Right lobe of liver (tissue), 6 donors: ENCODE data around the gene CHN1. TPM values are rescaled to one million over a fixed set of nuclear protein-coding genes. Genes with fewer than 3 reads are reported as not detected.

Experiments
- ATAC-seq, 4 donors: fragments of 200-7000 bp; cut with Tn5 transposase; one replicate each; pipeline ENCODE4 v1.9.1; 2020; ENCODE audit warnings: mild to moderate bottlenecking in 4 of 4, moderate library complexity in 4 of 4
- DNase-seq, 3 donors: peaks; one replicate each; pipeline ENCODE4 v3.0.0-alpha.2; 2020
- H3K27ac ChIP-seq, 3 donors: fragments of 200-600 bp; one replicate each; pipeline ENCODE4 v1.8.0; 2022
- H3K27me3 ChIP-seq, 2 donors: fragments of 200-600 bp; one replicate each; pipeline ENCODE4 v1.8.0; 2022
- H3K36me3 ChIP-seq, 4 donors: fragments of 200-600 bp; sonication (generic) in 1 of 4; one replicate each; pipeline versions ENCODE4 v1.5.1 to v1.8.0; 2017 to 2022; ENCODE audit warnings: control low read depth in 1 of 4
- H3K4me1 ChIP-seq, 4 donors: fragments of 200-600 bp; sonication (generic) in 1 of 4; one replicate each; pipeline versions ENCODE4 v1.5.1 to v1.8.0; 2017 to 2022; ENCODE audit warnings: control low read depth in 1 of 4
- H3K4me3 ChIP-seq, 3 donors: fragments of 200-600 bp; one replicate each; pipeline ENCODE4 v1.8.0; 2022
- H3K9me3 ChIP-seq, 4 donors: fragments of 200-600 bp; sonication (generic) in 1 of 4; one replicate each; pipeline versions ENCODE4 v1.5.1 to v1.8.0; 2017 to 2022; ENCODE audit warnings: control low read depth in 1 of 4
- POLR2A ChIP-seq: fragments of 450-650 bp; IDR thresholded peaks from one replicate; pipeline ENCODE4 v1.6.1; 2017; ENCODE audit warnings: antibody characterized with exemption, mild to moderate bottlenecking
- WGBS: methylation state at CpG from one replicate; pipeline ENCODE4 v1.1.6; 2018; ENCODE audit warnings: low coverage, low lambda C conversion rate; ENCODE audit not compliant: insufficient coverage; ENCODE audit errors: missing lambda C conversion rate; 5-methylcytosine and 5-hydroxymethylcytosine counted together
- intact Hi-C, 2 donors: fragments of 100-400 bp; cut with DNase I; formaldehyde crosslinking; loops; one replicate each; pipeline versions ENCODE4 v1.11.2 to v1.14.1; 2022
- total RNA-seq, 6 experiments: library from RNA; depleted of rRNA in 2 of 6; stranded (reverse); fragments of >200 nt in 2 of 6; fragmentation: NEBNext Ultra II Directional in 3 of 6; extraction: Animal tissue kit (Norgen Biotek cat#: 25700) in 3 of 6; gene quantifications; one replicate each; pipeline versions ENCODE4 v1.1.0 to v1.2.4, GENCODE V29; 2016 to 2023
- TF ChIP-seq, protein P1 (sequence below), 4 donors: fragments of 200-600 bp in 3 of 4; fragments of 450-650 bp in 1 of 4; IDR thresholded peaks; one replicate each; pipeline versions ENCODE4 v1.5.1 to v1.8.0; 2016 to 2022; ENCODE audit warnings: antibody characterized with exemption in 4 of 4, mild to moderate bottlenecking in 2 of 4
- donor health status: DM: no; HTN: yes; CAD: no.
- donor health status: DM: no; HTN: no; CAD: no.
- donor health status: DM: no; HTN: no; CAD: no.
- donor health status: DM: no; HTN: yes; CAD: no.
- donor health status: DM: no; HTN: yes; CAD: no.

Gene CHN1
- total RNA-seq, 6 experiments from 2014 or later: 1.0 to 2.8 (median 1.4) TPM

DNA sequence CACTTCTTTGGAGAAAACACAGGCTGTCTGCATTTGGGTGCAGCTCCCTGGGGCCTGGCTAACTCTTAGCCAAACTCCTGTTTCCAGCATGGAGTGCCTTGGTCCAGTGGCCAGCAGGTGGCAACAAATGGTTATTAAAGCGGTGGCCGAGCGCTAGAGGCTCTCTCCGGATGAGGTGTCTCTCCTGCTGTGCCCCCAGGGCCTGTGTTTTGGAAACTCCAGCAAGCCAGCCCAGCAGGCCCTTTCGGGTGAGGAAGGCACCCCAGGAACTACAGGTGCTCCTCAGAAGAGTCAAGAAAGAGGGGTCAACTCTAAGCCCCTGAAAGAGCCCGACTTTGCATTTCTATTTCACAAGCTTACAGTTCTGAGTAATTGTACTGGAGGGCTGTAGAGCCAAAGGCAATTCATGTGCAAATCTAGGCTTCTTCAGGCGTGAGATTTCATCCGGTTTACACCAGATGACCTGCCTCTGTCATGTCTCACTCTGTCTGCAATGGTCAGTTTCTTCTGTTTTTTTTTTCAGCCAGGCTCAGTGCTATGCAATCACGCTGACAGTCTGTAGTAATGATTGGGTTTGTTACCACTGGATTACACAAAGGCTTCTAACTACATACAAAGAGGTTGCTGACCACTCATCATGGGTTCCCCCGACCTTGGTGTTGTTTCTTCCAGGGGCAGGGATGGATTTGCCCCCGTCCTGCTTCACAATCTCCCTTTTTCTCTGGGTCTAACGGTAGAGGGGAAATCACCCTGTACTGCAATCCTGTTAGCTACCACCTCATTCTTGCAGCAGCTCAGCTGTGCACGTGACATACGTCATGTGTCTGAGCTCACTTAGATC, 233.3 kb downstream of the CHN1 start:
- ATAC-seq (peak; percentile 97 to 99 (median 98)), DNase-seq (peak; percentile 72 to 78 (median 77))
- no peak for TF ChIP-seq POLR2A
- TF ChIP-seq, protein P1, sequence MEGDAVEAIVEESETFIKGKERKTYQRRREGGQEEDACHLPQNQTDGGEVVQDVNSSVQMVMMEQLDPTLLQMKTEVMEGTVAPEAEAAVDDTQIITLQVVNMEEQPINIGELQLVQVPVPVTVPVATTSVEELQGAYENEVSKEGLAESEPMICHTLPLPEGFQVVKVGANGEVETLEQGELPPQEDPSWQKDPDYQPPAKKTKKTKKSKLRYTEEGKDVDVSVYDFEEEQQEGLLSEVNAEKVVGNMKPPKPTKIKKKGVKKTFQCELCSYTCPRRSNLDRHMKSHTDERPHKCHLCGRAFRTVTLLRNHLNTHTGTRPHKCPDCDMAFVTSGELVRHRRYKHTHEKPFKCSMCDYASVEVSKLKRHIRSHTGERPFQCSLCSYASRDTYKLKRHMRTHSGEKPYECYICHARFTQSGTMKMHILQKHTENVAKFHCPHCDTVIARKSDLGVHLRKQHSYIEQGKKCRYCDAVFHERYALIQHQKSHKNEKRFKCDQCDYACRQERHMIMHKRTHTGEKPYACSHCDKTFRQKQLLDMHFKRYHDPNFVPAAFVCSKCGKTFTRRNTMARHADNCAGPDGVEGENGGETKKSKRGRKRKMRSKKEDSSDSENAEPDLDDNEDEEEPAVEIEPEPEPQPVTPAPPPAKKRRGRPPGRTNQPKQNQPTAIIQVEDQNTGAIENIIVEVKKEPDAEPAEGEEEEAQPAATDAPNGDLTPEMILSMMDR (IDR thresholded peaks at IDR 0.05): peak; percentile 74 to 86 (median 80)
- no peaks in the 10 kb centered on the region for H3K4me1 ChIP-seq
- WGBS: 35% methylated on average over 9 of the region's 14 CpGs
- no peaks in the 10 kb centered on the region for H3K9me3 ChIP-seq
- no peak overlapping the region for H3K27ac ChIP-seq
- intact Hi-C loops: loop anchor here (5.0 kb wide), 1 partner anchor 215 kb away; no protein-coding TSS in a partner anchor
- no peaks in the 10 kb centered on the region for H3K36me3 ChIP-seq
- H3K4me3 ChIP-seq: no peak overlapping the region
- H3K27me3 ChIP-seq: no peaks in the 10 kb centered on the region

DNA sequence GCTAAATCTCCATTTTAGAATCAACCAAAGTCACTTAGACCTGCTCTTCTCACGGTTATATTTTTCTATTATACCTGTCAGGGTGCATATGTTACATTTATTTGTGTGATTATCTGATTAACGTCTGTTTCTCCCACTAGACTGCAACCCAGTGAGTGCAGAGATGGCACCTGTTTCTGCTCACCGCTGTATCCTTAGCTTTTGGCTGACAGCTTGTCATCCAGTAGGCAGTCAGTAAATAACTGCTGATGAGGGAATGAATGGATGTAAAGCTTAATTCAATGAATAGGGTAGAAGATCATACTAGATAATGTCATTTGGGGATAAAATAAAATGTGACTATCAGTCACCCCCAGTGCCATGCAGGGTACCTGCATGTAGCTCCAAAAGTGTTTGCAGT, 234.0 kb downstream of the CHN1 start:
- intact Hi-C loops: loop anchor here (5.0 kb wide), 1 partner anchor 216 kb away; no protein-coding TSS in a partner anchor
- Histone ChIP-seq H3K4me3 (no peak overlapping the region), H3K36me3 (no peaks in the 10 kb centered on the region), H3K4me1 (no peaks in the 10 kb centered on the region), H3K27me3 (no peaks in the 10 kb centered on the region), H3K27ac (no peak overlapping the region), H3K9me3 (no peaks in the 10 kb centered on the region)
- ATAC-seq: no peak
- TF ChIP-seq POLR2A: no peak
- TF ChIP-seq, protein P1 (IDR thresholded peaks at IDR 0.05): no peak
- no peak for DNase-seq
- 43% methylated on average over 3 of the region's 3 CpGs for WGBS

DNA sequence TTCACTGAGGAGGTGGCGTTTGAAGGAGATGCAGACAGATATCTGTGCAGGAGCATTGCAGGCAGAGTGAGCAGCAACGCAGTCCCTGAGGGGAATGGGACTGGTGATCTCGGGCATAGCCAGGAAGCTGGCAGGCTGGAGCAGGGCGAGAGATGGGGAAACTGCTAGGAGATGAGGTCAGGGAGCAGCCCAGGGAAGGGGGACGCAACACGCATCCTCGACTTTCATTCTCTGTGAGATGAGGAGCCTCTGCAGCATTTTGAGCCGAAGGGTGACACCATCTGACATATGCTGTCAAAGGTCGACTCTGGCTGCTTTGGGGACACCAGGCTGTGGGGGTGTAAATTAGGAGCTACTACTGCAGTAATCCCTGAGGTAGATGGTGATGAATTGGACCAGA, 236.6 kb downstream of the CHN1 start:
- no peaks in the 10 kb centered on the region for H3K36me3 ChIP-seq
- no peak overlapping the region for H3K27ac ChIP-seq
- no peak for TF ChIP-seq POLR2A
- TF ChIP-seq, protein P1 (IDR thresholded peaks at IDR 0.05): no peak
- H3K27me3 ChIP-seq: no peaks in the 10 kb centered on the region
- H3K4me3 ChIP-seq: no peak overlapping the region
- H3K9me3 ChIP-seq: no peaks in the 10 kb centered on the region
- ATAC-seq: no peak
- no peak for DNase-seq
- H3K4me1 ChIP-seq: no peaks in the 10 kb centered on the region
- intact Hi-C loops: no loop called here
- 65% methylated on average over 3 of the region's 9 CpGs for WGBS

DNA sequence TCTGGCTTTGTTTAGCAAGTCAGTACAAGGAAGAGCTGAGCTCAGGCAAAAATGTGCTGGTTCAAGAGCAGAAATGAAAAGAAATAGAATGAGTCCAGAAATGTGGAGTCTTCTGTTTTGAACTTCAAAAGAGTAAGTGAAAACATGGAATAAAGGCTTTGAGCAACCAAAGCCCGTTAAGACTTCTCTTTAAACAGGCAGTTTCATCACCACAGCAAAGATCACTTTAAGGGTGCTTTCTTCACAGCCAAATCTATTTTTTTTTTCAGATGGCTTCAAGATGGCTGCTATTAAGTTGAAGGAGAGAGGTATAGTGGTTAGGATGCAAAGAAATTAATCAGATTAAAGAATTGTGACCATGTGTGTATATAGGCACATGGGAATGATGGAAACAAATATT, 238.9 kb downstream of the CHN1 start:
- Histone ChIP-seq H3K27me3 (no peaks in the 10 kb centered on the region), H3K27ac (no peak overlapping the region), H3K9me3 (no peaks in the 10 kb centered on the region), H3K36me3 (no peaks in the 10 kb centered on the region), H3K4me1 (no peaks in the 10 kb centered on the region), H3K4me3 (no peak overlapping the region)
- no peak for DNase-seq
- intact Hi-C loops: no loop called here
- no peak for TF ChIP-seq POLR2A
- TF ChIP-seq, protein P1 (IDR thresholded peaks at IDR 0.05): no peak
- no peak for ATAC-seq
- 36% methylated on average over 1 of the region's 1 CpG for WGBS
